ENCODE data around the gene CDR2. TPM values are rescaled to one million over a fixed set of nuclear protein-coding genes. Genes with fewer than 3 reads are reported as not detected.

Gene CDR2
- total and polyA plus RNA-seq, 2 of the 13 experiments (the other 11 are each of a cell fraction or from before 2014, with no cell fraction given): 59.0 to 78.9 TPM

GRCh38 chr16:22297871-22298733, 76.3 kb downstream of the CDR2 start (continued):
- no peak for TF ChIP-seq PLSCR1 (CRISPR knock-in tag; IDR thresholded peaks at IDR 0.05; ENCODE audit: borderline replicate concordance)
- peak; percentile 37 for TF ChIP-seq SKI (IDR thresholded peaks at IDR 0.05; ENCODE audit: partially characterized antibody)
- TF ChIP-seq ZNF720 (CRISPR knock-in tag; IDR thresholded peaks at IDR 0.05): peak; percentile 29; the same call in 1 of the 2 replicates
- TF ChIP-seq AKAP8 (CRISPR knock-in tag; IDR thresholded peaks at IDR 0.05): peak; percentile 99
- peak; percentile 76; the same call in 1 of the 2 replicates for TF ChIP-seq SP140L (CRISPR knock-in tag; IDR thresholded peaks at IDR 0.05; ENCODE audit: borderline replicate concordance)
- peak; percentile 62; the same call in 1 of the 2 replicates for TF ChIP-seq KAT8 (CRISPR knock-in tag; IDR thresholded peaks at IDR 0.05)
- TF ChIP-seq ELK4 (CRISPR knock-in tag; IDR thresholded peaks at IDR 0.05; ENCODE audit: borderline replicate concordance): 0 out of 2 replicates have a peak, but pooled peaks have one; percentile 27
- 0 out of 2 replicates have a peak, but pooled peaks have one; percentile 15 for TF ChIP-seq ZNF224 (CRISPR knock-in tag; IDR thresholded peaks at IDR 0.05)
- TF ChIP-seq ZFP36L2 (CRISPR knock-in tag; IDR thresholded peaks at IDR 0.05): no peak
- 0 out of 2 replicates have a peak, but pooled peaks have one; percentile 28 for TF ChIP-seq ZNF234 (CRISPR knock-in tag; conservative IDR thresholded peaks at IDR 0.05)
- TF ChIP-seq NFATC3 (CRISPR knock-in tag; IDR thresholded peaks at IDR 0.05): peak; percentile 76; the same call in 1 of the 2 replicates
- 0 out of 2 replicates have a peak, but pooled peaks have one; percentile 21 for TF ChIP-seq MIER3 (CRISPR knock-in tag; IDR thresholded peaks at IDR 0.05; ENCODE audit: borderline replicate concordance)
- TF ChIP-seq EED (CRISPR knock-in tag; IDR thresholded peaks at IDR 0.05): 0 out of 2 replicates have a peak, but pooled peaks have one; percentile 3
- no peak for TF ChIP-seq SMARCC2 (IDR thresholded peaks at IDR 0.05)
- TF ChIP-seq ZNF557 (CRISPR knock-in tag; IDR thresholded peaks at IDR 0.05): peak; percentile 48
- 0 out of 2 replicates have a peak, but pooled peaks have one; percentile 4 for TF ChIP-seq PAX8 (CRISPR knock-in tag; IDR thresholded peaks at IDR 0.05; ENCODE audit: borderline replicate concordance)
- TF ChIP-seq ZNF503 (CRISPR knock-in tag; IDR thresholded peaks at IDR 0.05): peak; percentile 61
- TF ChIP-seq ZMYM2 (CRISPR knock-in tag; IDR thresholded peaks at IDR 0.05): no peak
- peak; percentile 67; the same call in 1 of the 2 replicates for TF ChIP-seq RCOR2 (CRISPR knock-in tag; IDR thresholded peaks at IDR 0.05)
- peak; percentile 53; the same call in 1 of the 2 replicates for TF ChIP-seq DRAP1 (CRISPR knock-in tag; IDR thresholded peaks at IDR 0.05)
- TF ChIP-seq HMGXB4 (CRISPR knock-in tag; IDR thresholded peaks at IDR 0.05; ENCODE audit: borderline replicate concordance in 1 of 2, low read depth in 1 of 2): peak in 1 of 2 experiments; percentile 99; a peak in 2 of 4 replicates
- peak; percentile 70 for TF ChIP-seq SIX1 (CRISPR knock-in tag; IDR thresholded peaks at IDR 0.05; ENCODE audit: borderline replicate concordance)

Data from HepG2 (cell line).